HEK293T (cell line): ENCODE results near the gene KRT16.
"Not testable (repeated sequence)": the region's sequence is repeated elsewhere in the genome, so short reads cannot be mapped to it uniquely, and the experiment has no call there.

Experiments used
- CTCF ChIA-PET: fragments of 350-600 bp; formaldehyde crosslinking; extraction: SDS; loops from one replicate; lab custom pipeline; 2021; ENCODE audit warnings: antibody characterized with exemption, inconsistent platforms; lab: Yijun Ruan, JAX
- POLR2A ChIA-PET: fragments of 350-600 bp; formaldehyde crosslinking; extraction: SDS; loops from one replicate; lab custom pipeline; 2020; ENCODE audit warnings: antibody characterized with exemption, inconsistent platforms; lab: Yijun Ruan, JAX
- DNase-seq: peaks from one replicate; pipeline ENCODE4 v3.0.0; 2012; ENCODE audit warnings: mixed read lengths; ENCODE audit errors: extremely low spot score
- ARNT ChIP-seq: fragments of 450-650 bp; IDR thresholded peaks from 2 replicates; pipeline ENCODE4 v1.6.1; 2017; ENCODE audit warnings: mild to moderate bottlenecking
- BHLHE40 ChIP-seq: fragments of 450-650 bp; IDR thresholded peaks from 2 replicates; pipeline ENCODE4 v1.6.1; 2016; ENCODE audit warnings: mild to moderate bottlenecking, moderate library complexity, borderline replicate concordance
- CTBP1 ChIP-seq: fragments of 450-650 bp; IDR thresholded peaks from 2 replicates; pipeline ENCODE4 v1.6.1; 2016; ENCODE audit warnings: borderline replicate concordance
- ELF4 ChIP-seq: fragments of 450-650 bp; IDR thresholded peaks from 2 replicates; pipeline ENCODE4 v1.6.1; 2017; ENCODE audit warnings: antibody characterized with exemption
- FOXA1 ChIP-seq: fragments of 450-650 bp; IDR thresholded peaks from 2 replicates; pipeline ENCODE4 v1.6.1; 2016; ENCODE audit warnings: mild to moderate bottlenecking
- FOXK2 ChIP-seq: fragments of 450-650 bp; IDR thresholded peaks from 2 replicates; pipeline ENCODE4 v1.6.1; 2016; ENCODE audit warnings: mild to moderate bottlenecking
- FOXM1 ChIP-seq: fragments of 450-650 bp; IDR thresholded peaks from 2 replicates; pipeline ENCODE4 v1.6.1; 2017; ENCODE audit warnings: mild to moderate bottlenecking, borderline replicate concordance
- HDGF ChIP-seq: fragments of 450-650 bp; IDR thresholded peaks from 2 replicates; pipeline ENCODE4 v1.6.1; 2017; ENCODE audit warnings: antibody characterized with exemption, borderline replicate concordance
- L3MBTL2 ChIP-seq: fragments of 450-650 bp; conservative IDR thresholded peaks from 2 replicates; pipeline ENCODE4 v1.6.1; 2016; ENCODE audit warnings: mild to moderate bottlenecking
- LEF1 ChIP-seq: fragments of 450-650 bp; IDR thresholded peaks from 2 replicates; pipeline ENCODE4 v1.6.1; 2017; ENCODE audit warnings: mild to moderate bottlenecking, borderline replicate concordance
- NFRKB ChIP-seq: fragments of 450-650 bp; IDR thresholded peaks from 2 replicates; pipeline ENCODE4 v1.6.1; 2016; ENCODE audit warnings: mild to moderate bottlenecking, moderate library complexity
- PKNOX1 ChIP-seq: fragments of 450-650 bp; IDR thresholded peaks from 2 replicates; pipeline ENCODE4 v1.6.1; 2016
- SP1 ChIP-seq: fragments of 450-650 bp; IDR thresholded peaks from 2 replicates; pipeline ENCODE4 v1.6.1; 2017
- SUZ12 ChIP-seq: fragments of 450-650 bp; IDR thresholded peaks from 2 replicates; pipeline ENCODE4 v1.6.1; 2016; ENCODE audit warnings: mild to moderate bottlenecking
- TARDBP ChIP-seq: fragments of 450-650 bp; IDR thresholded peaks from 2 replicates; pipeline ENCODE4 v1.6.1; 2016
- ZNF384 ChIP-seq: fragments of 450-650 bp; IDR thresholded peaks from 2 replicates; pipeline ENCODE4 v1.6.1; 2016

The KRT16 gene

GRCh38 chr17:41648411-41649195, 36.0 kb upstream of the KRT16 start:
- ChIA-PET CTCF (interaction anchor here (0.5 to 5.5 kb wide), 41 partner anchors 9 to 1066 kb away, joined by 3 to 104 read pairs (median 4); partner anchors contain the start of genes EIF1 and KRT17), POLR2A (interaction anchor here (0.6 to 3.3 kb wide), 8 partner anchors 14 to 99 kb away, joined by 3 to 28 read pairs (median 5); partner anchors contain the start of gene EIF1)
- TF ChIP-seq ZNF384 (peak; percentile 97), CTBP1 (0 out of 2 replicates have a peak, but pooled peaks have one; percentile 10), FOXK2 (no peak), ELF4 (no peak), L3MBTL2 (peak; percentile 15; the same call in 1 of the 2 replicates), TARDBP (peak; percentile 95), ARNT (no peak)
- peak; percentile 88 for DNase-seq

- TF ChIP-seq ZNF384 (no peak), L3MBTL2 (peak; percentile 15; the same call in 1 of the 2 replicates)
- POLR2A ChIA-PET, result interaction anchor here (1.0 to 3.3 kb wide), 6 partner anchors 16 to 99 kb away, joined by 4 to 28 read pairs (median 6); partner anchors contain the start of gene EIF1
- CTCF ChIA-PET, result interaction anchor here (0.8 to 5.5 kb wide), 31 partner anchors 9 to 832 kb away, joined by 3 to 104 read pairs (median 4); partner anchors contain the start of genes EIF1 and KRT17
- peak; percentile 90 for DNase-seq
Observed at GRCh38 chr17:41647940-41648410, 35.4 kb upstream of the KRT16 start.

- no peak for DNase-seq
- CTCF ChIA-PET, result interaction anchor here (0.5 to 5.5 kb wide), 7 partner anchors 19 to 256 kb away, joined by 3 to 104 read pairs (median 7); no protein-coding TSS in a partner anchor
- POLR2A ChIA-PET, result interaction anchor here (1.6 to 3.3 kb wide), 3 partner anchors 42 to 98 kb away, joined by 6 to 28 read pairs (median 10); partner anchors contain the start of gene EIF1
- TF ChIP-seq ZNF384, result no peak
- 0 out of 2 replicates have a peak, but pooled peaks have one; percentile 27 for TF ChIP-seq HDGF
Observed at GRCh38 chr17:41647038-41647813, 34.7 kb upstream of the KRT16 start.

- ChIA-PET CTCF (interaction anchor here (0.6 to 1.7 kb wide), 3 partner anchors 93 to 266 kb away, joined by 3 to 9 read pairs (median 4); no protein-coding TSS in a partner anchor), POLR2A (no interaction called here)
- no peak for DNase-seq
- no peak for TF ChIP-seq FOXM1
- TF ChIP-seq HDGF, result no peak
- no peak for TF ChIP-seq SP1
- no peak for TF ChIP-seq SUZ12
- no peak for TF ChIP-seq NFRKB
- no peak for TF ChIP-seq ZNF384
- TF ChIP-seq ELF4, result no peak
Observed at GRCh38 chr17:41642252-41643156, 29.9 kb upstream of the KRT16 start.

GRCh38 chr17:41640596-41640995, 28.0 kb upstream of the KRT16 start:
- DNase-seq, result not testable (repeated sequence)
- POLR2A ChIA-PET, result interaction anchor here (1.5 kb wide), 1 partner anchor 48 kb away, joined by 3 read pairs; the partner anchor contains the start of gene EIF1
- CTCF ChIA-PET, result interaction anchor here (1.4 to 2.3 kb wide), 2 partner anchors 22 to 92 kb away, joined by 7 to 9 read pairs; no protein-coding TSS in a partner anchor

GRCh38 chr17:41639492-41640473, 27.2 kb upstream of the KRT16 start:
- DNase-seq, result no peak
- CTCF ChIA-PET, result interaction anchor here (0.7 to 2.3 kb wide), 4 partner anchors 9 to 1080 kb away, joined by 4 to 9 read pairs (median 8); no protein-coding TSS in a partner anchor
- POLR2A ChIA-PET, result interaction anchor here (1.5 kb wide), 1 partner anchor 49 kb away, joined by 3 read pairs; the partner anchor contains the start of gene EIF1
- TF ChIP-seq TARDBP (no peak), BHLHE40 (no peak), ELF4 (no peak), FOXK2 (no peak), HDGF (no peak), FOXA1 (no peak), SUZ12 (no peak), LEF1 (no peak), SP1 (no peak), PKNOX1 (no peak), ZNF384 (no peak), FOXM1 (no peak)
